Natural killer cell (primary cell): ENCODE results near the gene LRRC49. TPM values are rescaled to one million over a fixed set of nuclear protein-coding genes. Genes with fewer than 3 reads are reported as not detected.

ENCODE experiments used
- ATAC-seq, 3 donors: fragments of 150-1000 bp in 2 of 3; fragments of 200-7000 bp in 1 of 3; cut with Tn5 transposase; 1 replicate in 1 of 3; 2 replicates in 2 of 3; pipeline ENCODE4 v1.10.0; 2021; ENCODE audit warnings: mild to moderate bottlenecking in 2 of 3, moderate library complexity in 2 of 3
- DNase-seq, 2 donors: peaks; one replicate each; pipeline versions ENCODE4 v3.0.0 to v3.0.0-alpha.2; 2013 to 2021; ENCODE audit warnings: mixed read lengths in 1 of 2
- H3K27ac ChIP-seq: one replicate; pipeline ENCODE4 v1.5.1; 2013; ENCODE audit warnings: mild to moderate bottlenecking, low read length
- H3K27me3 ChIP-seq: one replicate; pipeline ENCODE4 v1.6.1; 2013; ENCODE audit warnings: low read length; ENCODE audit not compliant: control insufficient read depth, insufficient read depth
- H3K36me3 ChIP-seq: one replicate; pipeline ENCODE4 v1.6.1; 2013; ENCODE audit warnings: low read length; ENCODE audit not compliant: control insufficient read depth, insufficient read depth
- H3K4me1 ChIP-seq: one replicate; pipeline ENCODE4 v1.6.1; 2013; ENCODE audit warnings: low read length; ENCODE audit not compliant: control insufficient read depth, insufficient read depth
- H3K4me3 ChIP-seq: one replicate; pipeline ENCODE4 v1.5.1; 2013; ENCODE audit warnings: low read length
- H3K9me3 ChIP-seq: one replicate; pipeline ENCODE4 v1.6.1; 2013; ENCODE audit warnings: low read length; ENCODE audit not compliant: control insufficient read depth, insufficient read depth
- H3K27ac Mint-ChIP-seq, 2 donors: one replicate each; pipeline ENCODE4 v1.8.0; 2022; ENCODE audit warnings: mild to moderate bottlenecking in 2 of 2, mixed read lengths in 2 of 2, moderate library complexity in 1 of 2
- H3K27me3 Mint-ChIP-seq, 2 donors: one replicate each; pipeline ENCODE4 v1.8.0; 2022; ENCODE audit warnings: low read depth in 2 of 2, mixed read lengths in 2 of 2
- H3K36me3 Mint-ChIP-seq: one replicate; pipeline ENCODE4 v1.8.0; 2022; ENCODE audit warnings: mixed read lengths
- H3K4me1 Mint-ChIP-seq, 2 donors: one replicate each; pipeline ENCODE4 v1.8.0; 2022; ENCODE audit warnings: mixed read lengths in 2 of 2
- H3K4me3 Mint-ChIP-seq: one replicate; pipeline ENCODE4 v1.8.0; 2022; ENCODE audit warnings: mild to moderate bottlenecking, moderate library complexity, mixed read lengths
- H3K9me3 Mint-ChIP-seq, 2 donors: one replicate each; pipeline ENCODE4 v1.8.0; 2022; ENCODE audit warnings: mixed read lengths in 2 of 2
- CTCF ChIP-seq: fragments of 200-600 bp; IDR thresholded peaks from one replicate; pipeline ENCODE4 v1.8.0; 2022; ENCODE audit warnings: antibody characterized with exemption
- WGBS: methylation state at CpG from one replicate; pipeline ENCODE4 v1.1.7; 2013; ENCODE audit warnings: missing lambda C conversion rate; ENCODE audit not compliant: insufficient coverage; 5-methylcytosine and 5-hydroxymethylcytosine counted together
- intact Hi-C: fragments of 100-400 bp; cut with micrococcal nuclease; formaldehyde crosslinking; loops from one replicate; pipeline ENCODE4 v1.14.2; 2022
- total RNA-seq, 4 donors: library from RNA; stranded (reverse); fragments of 120-200 nt in 1 of 4; gene quantifications; one replicate each; pipeline versions ENCODE4 v1.2.3 to v1.2.4, GENCODE V29; 2013 to 2022

LRRC49 gene
- total RNA-seq, 3 donors from 2014 or later (not counting 1 experiment from before 2014, with no cell fraction given), result 0.14 to 0.38 TPM; not detected in 1

DNA sequence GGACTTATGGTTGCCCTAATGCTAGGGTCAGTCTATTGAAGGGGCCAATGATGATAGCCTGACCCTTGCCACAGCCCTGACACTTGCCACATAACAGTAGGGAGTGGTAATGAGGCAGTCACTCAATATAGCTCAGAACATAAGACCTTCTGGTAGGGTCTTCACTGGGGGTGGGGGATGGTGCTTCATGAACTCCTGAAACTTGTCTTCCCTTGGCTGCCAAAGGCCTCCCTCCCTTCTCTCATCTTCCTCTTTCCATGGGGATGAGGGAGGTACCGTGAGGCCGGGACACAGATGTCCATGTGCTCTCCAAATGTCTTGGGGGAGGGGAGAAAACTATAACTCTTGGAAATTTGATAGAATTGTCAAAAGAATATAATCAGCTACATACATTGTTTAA is 201.5 kb downstream of the LRRC49 start:
- H3K27me3 ChIP-seq, result no peaks in the 10 kb centered on the region
- no peaks in the 10 kb centered on the region for H3K36me3 ChIP-seq
- no peak for TF ChIP-seq CTCF
- H3K36me3 Mint-ChIP-seq, result no peaks in the 10 kb centered on the region
- H3K27ac ChIP-seq, result no peak overlapping the region
- ATAC-seq (no peak), DNase-seq (no peak)
- H3K27ac Mint-ChIP-seq, result no peak overlapping the region
- no peaks in the 10 kb centered on the region for H3K4me1 ChIP-seq
- intact Hi-C loops, result no loop called here
- H3K4me3 ChIP-seq, result no peak overlapping the region
- peaks cover 0 to 11% of the 10 kb centered on the region in 2 donors for H3K27me3 Mint-ChIP-seq
- H3K9me3 Mint-ChIP-seq, result no peaks in the 10 kb centered on the region
- H3K4me1 Mint-ChIP-seq, result no peaks in the 10 kb centered on the region
- H3K9me3 ChIP-seq, result no peaks in the 10 kb centered on the region
- no peak overlapping the region for H3K4me3 Mint-ChIP-seq
- no CpG with 5 or more reads among the region's 2 CpGs for WGBS

GRCh38 chr15:71096676-71097075 is 204.1 kb downstream of the LRRC49 start:
- Histone ChIP-seq H3K9me3 (no peaks in the 10 kb centered on the region), H3K4me3 (no peak overlapping the region), H3K27me3 (no peaks in the 10 kb centered on the region), H3K4me1 (no peaks in the 10 kb centered on the region), H3K27ac (no peak overlapping the region), H3K36me3 (no peaks in the 10 kb centered on the region)
- WGBS, result 62% methylated on average over 3 of the region's 3 CpGs
- Mint-ChIP-seq H3K27me3 (peaks cover 0 to 11% of the 10 kb centered on the region in 2 donors), H3K4me3 (no peak overlapping the region), H3K27ac (no peak overlapping the region), H3K9me3 (no peaks in the 10 kb centered on the region), H3K36me3 (no peaks in the 10 kb centered on the region), H3K4me1 (no peaks in the 10 kb centered on the region)
- DNase-seq (no peak), ATAC-seq (no peak)
- TF ChIP-seq CTCF, result no peak
- intact Hi-C loops, result no loop called here

GRCh38 chr15:71097890-71098289 is 205.3 kb downstream of the LRRC49 start:
- Histone ChIP-seq H3K36me3 (no peaks in the 10 kb centered on the region), H3K27me3 (no peaks in the 10 kb centered on the region), H3K9me3 (no peaks in the 10 kb centered on the region), H3K4me1 (no peaks in the 10 kb centered on the region), H3K27ac (no peak overlapping the region), H3K4me3 (no peak overlapping the region)
- intact Hi-C loops, result no loop called here
- WGBS, result 96% methylated on average over 3 of the region's 4 CpGs
- DNase-seq (no peak), ATAC-seq (no peak)
- no peak overlapping the region for H3K4me3 Mint-ChIP-seq
- no peak overlapping the region for H3K27ac Mint-ChIP-seq
- H3K4me1 Mint-ChIP-seq, result no peaks in the 10 kb centered on the region
- TF ChIP-seq CTCF, result no peak
- H3K27me3 Mint-ChIP-seq, result peaks cover 0 to 20% of the 10 kb centered on the region in 2 donors
- no peaks in the 10 kb centered on the region for H3K9me3 Mint-ChIP-seq
- H3K36me3 Mint-ChIP-seq, result no peaks in the 10 kb centered on the region

- WGBS, result no CpG with 5 or more reads among the region's 1 CpG
- no peaks in the 10 kb centered on the region for H3K4me1 ChIP-seq
- H3K9me3 Mint-ChIP-seq, result no peaks in the 10 kb centered on the region
- no peak overlapping the region for H3K4me3 Mint-ChIP-seq
- no peaks in the 10 kb centered on the region for H3K36me3 ChIP-seq
- H3K4me1 Mint-ChIP-seq, result no peaks in the 10 kb centered on the region
- peaks cover 4 to 13% of the 10 kb centered on the region in 2 donors for H3K27me3 Mint-ChIP-seq
- no peak overlapping the region for H3K4me3 ChIP-seq
- H3K27ac ChIP-seq, result no peak overlapping the region
- DNase-seq (no peak), ATAC-seq (no peak)
- no peak for TF ChIP-seq CTCF
- intact Hi-C loops, result no loop called here
- H3K36me3 Mint-ChIP-seq, result no peaks in the 10 kb centered on the region
- no peaks in the 10 kb centered on the region for H3K9me3 ChIP-seq
- no peaks in the 10 kb centered on the region for H3K27me3 ChIP-seq
- no peak overlapping the region for H3K27ac Mint-ChIP-seq
Observed at GRCh38 chr15:71098920-71099319, 206.3 kb downstream of the LRRC49 start.
